LNCAP (cell line): ENCODE measurements around the gene PLD1.
A peak's percentile ranks its signal among the peaks of the same experiment; 100 is the strongest.

Experiments
- CTCF ChIP-seq: fragments of 450-650 bp; IDR thresholded peaks from 2 replicates; pipeline ENCODE4 v1.5.1; 2017; ENCODE audit warnings: mild to moderate bottlenecking

Gene PLD1

DNA sequence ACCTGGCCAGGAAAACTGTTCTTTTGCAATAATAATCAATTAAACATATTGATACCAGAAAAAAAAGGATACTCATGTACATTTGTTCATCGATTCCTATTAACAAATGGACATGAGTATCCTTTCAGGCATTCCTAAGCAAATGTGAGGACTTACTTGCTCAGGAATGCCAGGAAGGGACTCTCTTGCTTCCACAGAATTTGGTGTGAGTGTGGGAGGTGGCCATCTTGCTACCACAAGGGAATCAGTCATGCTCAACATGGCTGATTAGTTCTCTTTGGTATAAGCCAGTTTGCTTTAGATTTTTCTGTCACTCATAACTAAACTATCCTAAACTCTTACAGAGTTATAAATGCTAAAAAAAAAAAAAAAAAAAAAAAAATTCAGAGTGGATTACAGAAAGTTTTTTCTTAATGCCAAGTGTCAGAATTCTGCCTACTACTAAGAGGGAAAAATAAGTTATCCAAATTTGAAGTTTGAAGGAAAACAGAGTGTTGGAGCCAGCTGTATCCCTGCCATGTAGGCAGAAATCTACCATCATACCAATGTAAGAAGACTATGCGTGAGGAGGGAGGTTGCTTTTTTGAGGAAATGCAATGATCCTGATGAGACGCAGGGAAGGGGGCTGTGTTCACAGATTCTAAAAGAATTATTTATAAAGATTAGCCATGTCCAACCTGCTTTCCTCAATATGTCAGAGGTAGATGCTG, 98.7 kb downstream of the PLD1 start:
- TF ChIP-seq CTCF, result no peak

GRCh38 chr3:171710359-171710758, 99.9 kb downstream of the PLD1 start:
- no peak for TF ChIP-seq CTCF

GRCh38 chr3:171704814-171705213, 105.5 kb downstream of the PLD1 start:
- no peak for TF ChIP-seq CTCF

- TF ChIP-seq CTCF, result peak; percentile 49
Observed at GRCh38 chr3:171704002-171704401, 106.3 kb downstream of the PLD1 start.

DNA sequence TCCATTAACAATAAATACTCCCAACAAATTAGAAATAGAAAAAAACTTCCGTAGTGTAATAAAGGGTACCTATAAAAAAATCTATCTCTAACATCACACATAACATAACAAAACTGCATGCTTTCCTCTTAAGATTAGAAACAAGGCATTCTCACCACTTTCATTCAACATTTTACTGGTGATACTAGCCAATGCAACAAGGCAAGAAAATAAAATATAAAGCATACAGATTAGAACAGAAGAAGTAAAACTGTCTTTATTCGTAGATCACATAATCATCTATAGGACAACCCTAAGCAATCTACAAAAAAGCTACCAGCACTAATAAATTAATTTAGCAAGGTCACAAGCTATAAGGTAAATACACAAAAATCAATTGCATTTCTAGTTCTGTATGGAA, 107.1 kb downstream of the PLD1 start:
- TF ChIP-seq CTCF, result no peak

DNA sequence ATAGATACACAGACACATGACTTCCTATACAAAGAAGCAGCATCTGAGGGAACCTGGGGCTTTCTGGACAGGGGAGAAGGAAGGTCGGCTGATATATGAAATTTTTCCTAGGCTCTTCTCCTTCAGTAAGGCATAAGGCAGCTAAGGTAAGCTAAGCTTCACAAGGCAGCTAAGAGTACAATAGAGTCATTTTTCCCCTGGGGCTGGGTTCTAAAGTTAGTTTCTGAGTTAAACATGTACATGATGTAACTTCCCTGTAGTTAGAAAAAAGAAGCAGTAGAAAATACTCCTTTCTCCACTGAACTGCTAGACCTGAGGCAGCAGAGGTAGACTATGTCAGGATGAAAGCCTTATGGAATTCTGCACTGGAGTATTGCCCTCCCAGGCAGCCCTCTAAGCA, 109.6 kb downstream of the PLD1 start:
- no peak for TF ChIP-seq CTCF

- no peak for TF ChIP-seq CTCF
Observed at GRCh38 chr3:171700157-171700556, 110.1 kb downstream of the PLD1 start.

- TF ChIP-seq CTCF, result no peak
Observed at GRCh38 chr3:171699601-171700000, 110.7 kb downstream of the PLD1 start.
